Fibroblast of villous mesenchyme (primary cell): ENCODE results near the gene TSPEAR. TPM values are rescaled to one million over a fixed set of nuclear protein-coding genes. Genes with fewer than 3 reads are reported as not detected.
"Not testable (repeated sequence)": the region's sequence is repeated elsewhere in the genome, so short reads cannot be mapped to it uniquely, and the experiment has no call there.

Source experiments
- DNase-seq: peaks from one replicate; pipeline ENCODE4 v3.0.0-alpha.2; 2010; ENCODE audit warnings: low read depth
- H3K4me3 ChIP-seq: 2 replicates; pipeline ENCODE4 v1.5.1; 2011; ENCODE audit warnings: low read depth, mild to moderate bottlenecking, low read length
- CTCF ChIP-seq: IDR thresholded peaks from 2 replicates; pipeline ENCODE4 v1.5.1; 2012; ENCODE audit warnings: low read depth, mild to moderate bottlenecking, low read length; ENCODE audit not compliant: insufficient read depth
- total RNA-seq: library from RNA; depleted of rRNA; stranded (reverse); fragments of >200 nt; gene quantifications from 2 replicates; pipeline ENCODE4 v1.2.3, GENCODE V29; 2012

Gene TSPEAR
- total RNA-seq, 1 donor: not detected

GRCh38 chr21:44692798-44693512 lies 18.4 kb downstream of the TSPEAR start:
- no peak for TF ChIP-seq CTCF
- no peak for DNase-seq
- no peak overlapping the region for H3K4me3 ChIP-seq

DNA sequence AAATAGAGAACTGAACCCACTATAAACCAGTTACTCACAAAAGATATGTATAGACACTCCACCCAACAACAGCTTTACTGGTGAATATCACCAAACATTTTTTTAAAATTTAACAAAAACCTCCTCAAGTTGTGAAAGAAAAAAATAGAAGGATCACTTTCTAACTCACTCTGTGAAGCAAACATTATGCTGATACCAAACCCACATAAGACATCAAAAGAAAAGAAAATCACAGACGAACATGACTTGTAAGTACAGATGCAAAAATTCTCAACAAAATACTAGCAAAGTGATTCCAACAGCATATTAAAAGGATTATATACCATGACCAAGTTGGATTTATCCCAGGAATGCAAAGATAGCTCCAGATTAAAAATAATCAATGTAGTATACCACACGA lies 19.7 kb downstream of the TSPEAR start:
- no peak for TF ChIP-seq CTCF
- no peak for DNase-seq
- no peak overlapping the region for H3K4me3 ChIP-seq

DNA sequence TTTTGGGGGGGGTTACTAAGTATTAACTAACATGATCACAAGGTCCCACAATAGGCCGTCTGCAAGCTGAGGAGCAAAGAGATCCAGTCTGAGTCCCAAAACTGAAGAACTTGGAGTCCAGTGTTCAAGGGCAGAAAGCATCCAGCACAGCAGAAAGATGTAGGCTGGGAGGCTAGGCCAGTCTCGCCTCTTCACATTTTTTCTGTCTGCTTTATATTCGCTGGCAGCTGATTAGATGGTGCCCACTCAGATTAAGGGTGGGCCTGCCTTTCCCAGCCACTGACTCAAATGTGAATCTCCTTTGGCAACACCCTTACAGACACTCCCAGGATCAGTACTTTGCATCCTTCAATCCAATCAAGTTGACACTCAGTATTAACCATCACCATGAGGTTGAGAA lies 21.6 kb downstream of the TSPEAR start:
- DNase-seq, H3K4me3 ChIP-seq: not testable (repeated sequence)

GRCh38 chr21:44687671-44688070 lies 23.7 kb downstream of the TSPEAR start:
- H3K4me3 ChIP-seq: no peak overlapping the region
- no peak for DNase-seq
- TF ChIP-seq CTCF: no peak

DNA sequence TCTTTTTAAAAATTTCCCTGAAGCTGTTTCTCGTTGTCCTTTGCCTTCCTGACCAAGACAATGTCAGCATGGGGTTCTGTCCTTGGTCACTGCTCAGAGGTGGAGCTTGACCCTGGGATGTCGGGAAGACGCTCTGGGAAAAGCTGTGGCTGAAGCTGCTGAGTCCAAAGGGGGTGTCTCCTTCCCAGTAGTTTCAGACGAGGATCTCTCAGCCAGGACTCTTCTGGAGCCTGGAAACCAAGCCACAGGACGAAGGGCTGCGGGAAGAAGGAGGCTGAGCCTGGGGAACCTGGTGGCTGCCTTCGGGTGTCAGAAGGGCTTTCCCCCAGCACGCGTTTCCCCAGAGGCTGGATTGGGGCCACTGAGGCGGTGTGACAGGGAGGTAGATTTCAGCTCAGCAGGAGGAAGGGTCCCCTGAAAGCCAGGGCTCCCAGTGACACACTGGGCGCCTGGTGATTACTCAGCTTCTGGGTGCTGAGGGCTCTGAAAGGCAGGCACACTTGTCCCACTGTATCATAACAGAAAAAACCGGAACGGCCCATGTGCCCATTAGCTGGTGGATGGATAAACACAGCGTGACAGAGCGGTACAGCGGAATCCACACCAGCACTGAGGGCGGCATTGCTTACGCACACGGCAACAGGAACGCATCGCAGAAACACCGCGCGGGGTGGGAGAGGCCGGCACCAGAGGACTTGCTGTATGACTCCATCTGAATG lies 24.4 kb downstream of the TSPEAR start:
- no peak for DNase-seq
- TF ChIP-seq CTCF: no peak
- H3K4me3 ChIP-seq: no peak overlapping the region

GRCh38 chr21:44686000-44686781 lies 25.2 kb downstream of the TSPEAR start:
- no peak for DNase-seq
- TF ChIP-seq CTCF: no peak
- no peak overlapping the region for H3K4me3 ChIP-seq

DNA sequence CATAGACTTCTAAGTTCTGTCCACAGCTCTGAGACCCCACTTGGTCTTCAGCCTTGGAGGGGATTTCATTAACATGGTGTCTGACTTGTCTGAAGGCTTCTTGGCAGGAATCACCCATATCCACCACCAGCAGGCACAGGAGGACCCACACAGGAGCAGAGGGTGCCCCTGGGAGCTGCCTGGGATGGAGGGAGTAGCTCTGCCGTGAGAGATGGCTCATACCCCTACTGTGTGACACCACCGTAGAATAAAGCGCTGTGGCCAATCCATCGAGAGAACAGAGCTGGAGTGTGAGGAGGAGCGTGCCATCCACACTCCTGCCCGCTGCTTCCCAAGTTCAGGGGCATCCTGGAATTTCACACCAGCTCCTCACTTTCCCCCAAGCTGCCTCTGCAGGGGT lies 26.3 kb downstream of the TSPEAR start:
- not testable (repeated sequence) for DNase-seq

GRCh38 chr21:44684483-44684882 lies 26.9 kb downstream of the TSPEAR start:
- H3K4me3 ChIP-seq: no peak overlapping the region
- no peak for TF ChIP-seq CTCF
- no peak for DNase-seq

More for the DNA sequence above, 26.3 kb downstream of the TSPEAR start:
- not testable (repeated sequence) for H3K4me3 ChIP-seq
